HL-60 (cell line): ENCODE measurements around the gene KCNJ1.
A peak's percentile ranks its signal among the peaks of the same experiment; 100 is the strongest.

Source experiments
- DNase-seq, 2 experiments: peaks; one replicate each; pipeline ENCODE4 v3.0.0-alpha.2; 2010 to 2020; ENCODE audit warnings: low read depth in 1 of 2, low spot score in 1 of 2
- H3K27ac ChIP-seq: fragments of 250-450 bp; sonication (Bioruptor Pico); replicated peaks from 2 replicates; pipeline ENCODE4 v1.5.1; 2020; ENCODE audit warnings: mild to moderate bottlenecking, moderate library complexity
- H3K27me3 ChIP-seq: fragments of 250-450 bp; sonication (Bioruptor Pico); 2 replicates; pipeline ENCODE4 v1.5.1; 2021; ENCODE audit warnings: mild to moderate bottlenecking, moderate library complexity; ENCODE audit not compliant: insufficient read depth, poor library complexity, severe bottlenecking
- H3K4me3 ChIP-seq: replicated peaks from 2 replicates; pipeline ENCODE4 v1.5.1; 2011; ENCODE audit warnings: mild to moderate bottlenecking, control low read depth, low read length; ENCODE audit not compliant: insufficient read depth
- CTCF ChIP-seq: IDR thresholded peaks from one replicate; pipeline ENCODE4 v1.5.1; 2011; ENCODE audit warnings: low read length, control low read depth, inconsistent platforms; ENCODE audit not compliant: insufficient read depth
- GABPA ChIP-seq: IDR thresholded peaks from 2 replicates; pipeline ENCODE4 v1.6.1; 2012; ENCODE audit warnings: low read depth
- POLR2AphosphoS5 ChIP-seq: IDR thresholded peaks from 2 replicates; pipeline ENCODE4 v1.6.1; 2012; ENCODE audit warnings: low read depth
- REST ChIP-seq: IDR thresholded peaks from 2 replicates; pipeline ENCODE4 v1.6.1; 2012; ENCODE audit warnings: low read depth; ENCODE audit not compliant: insufficient replicate concordance
- SPI1 ChIP-seq: IDR thresholded peaks from 2 replicates; pipeline ENCODE4 v1.6.1; 2012; ENCODE audit warnings: low read depth, mild to moderate bottlenecking, borderline replicate concordance

Gene KCNJ1

DNA sequence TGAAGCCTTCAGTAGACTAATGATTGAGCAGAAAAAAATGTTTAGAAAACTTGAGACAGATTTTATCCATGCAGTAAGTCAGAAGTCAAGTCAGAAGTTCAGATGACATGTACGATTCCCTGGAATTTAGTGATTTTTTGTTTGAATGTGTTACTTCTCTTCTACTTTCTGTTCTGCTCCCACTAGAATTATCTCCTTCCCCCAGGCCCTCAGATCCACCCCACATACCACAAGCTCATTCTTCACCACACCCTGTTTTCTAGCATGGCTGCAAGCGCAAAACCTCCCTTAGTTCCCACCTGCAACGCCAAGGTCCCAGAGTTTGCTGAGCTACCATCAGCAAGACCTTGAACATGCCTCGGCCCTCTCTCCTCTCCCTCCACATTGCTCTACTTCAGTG lies 64.1 kb downstream of the KCNJ1 start:
- Histone ChIP-seq H3K27me3 (no peaks in the 10 kb centered on the region), H3K27ac (no peak overlapping the region), H3K4me3 (no peak overlapping the region)
- no peak for DNase-seq
- TF ChIP-seq REST (no peak), CTCF (no peak), GABPA (no peak), POLR2AphosphoS5 (no peak), SPI1 (no peak)

- peak in 1 of 2 experiments; percentile 7 for DNase-seq
- no peaks in the 10 kb centered on the region for H3K27me3 ChIP-seq
- no peak for TF ChIP-seq POLR2AphosphoS5
- TF ChIP-seq REST, result no peak
- TF ChIP-seq GABPA, result no peak
- TF ChIP-seq CTCF, result no peak
- 0 out of 2 replicates have a peak, but pooled peaks have one; percentile 14 for TF ChIP-seq SPI1
- no peak overlapping the region for H3K4me3 ChIP-seq
- no peak overlapping the region for H3K27ac ChIP-seq
These were observed 64.6 kb downstream of the KCNJ1 start for GRCh38 chr11:128802358-128802981.

- Histone ChIP-seq H3K27me3 (no peaks in the 10 kb centered on the region), H3K27ac (no peak overlapping the region), H3K4me3 (no peak overlapping the region)
- DNase-seq, result no peak
- TF ChIP-seq SPI1 (no peak), GABPA (no peak), REST (no peak), CTCF (no peak), POLR2AphosphoS5 (no peak)
These were observed 66.2 kb downstream of the KCNJ1 start for GRCh38 chr11:128800871-128801417.
